HepG2 (cell line): Measurements from ENCODE around the gene TBXAS1. TPM values are rescaled to one million over a fixed set of nuclear protein-coding genes. Genes with fewer than 3 reads are reported as not detected.

Source experiments
- GATAD1 ChIP-seq: IDR thresholded peaks from 2 replicates; pipeline ENCODE4 v1.6.1; 2016; ENCODE audit warnings: missing genetic modification reagents, missing compliant biosample characterization
- HCFC1 ChIP-seq: fragments of 150-350 bp; IDR thresholded peaks from 2 replicates; pipeline ENCODE4 v1.6.1; 2014; ENCODE audit warnings: low read depth, low read length
- HMG20B ChIP-seq: conservative IDR thresholded peaks from 2 replicates; pipeline ENCODE4 v1.6.1; 2016; ENCODE audit warnings: missing genetic modification reagents, missing compliant biosample characterization
- JUNB ChIP-seq: sonication (generic); formaldehyde crosslinking; IDR thresholded peaks from 2 replicates; pipeline ENCODE4 v1.8.0; 2022; ENCODE audit warnings: missing genetic modification reagents, mild to moderate bottlenecking, borderline replicate concordance
- NFKB2 ChIP-seq: sonication (generic); formaldehyde crosslinking; IDR thresholded peaks from 2 replicates; pipeline ENCODE4 v1.4.0; 2020; ENCODE audit warnings: missing genetic modification reagents, borderline replicate concordance
- SAP130 ChIP-seq: IDR thresholded peaks from 2 replicates; pipeline ENCODE4 v1.6.1; 2016; ENCODE audit warnings: low read depth
- SP4 ChIP-seq: sonication (generic); formaldehyde crosslinking; IDR thresholded peaks from 2 replicates; pipeline ENCODE4 v1.8.1; 2023; ENCODE audit warnings: mild to moderate bottlenecking, missing genetic modification reagents
- ZKSCAN1 ChIP-seq: fragments of 150-350 bp; IDR thresholded peaks from 2 replicates; pipeline ENCODE4 v1.6.1; 2014; ENCODE audit warnings: low read length
- ZMYM4 ChIP-seq: sonication (generic); formaldehyde crosslinking; IDR thresholded peaks from 2 replicates; pipeline ENCODE4 v1.8.1; 2023; ENCODE audit warnings: mild to moderate bottlenecking, missing genetic modification reagents
- ZNF430 ChIP-seq: sonication (generic); formaldehyde crosslinking; IDR thresholded peaks from 2 replicates; pipeline ENCODE4 v1.9.0; 2021; ENCODE audit warnings: mild to moderate bottlenecking, missing genetic modification reagents
- ZNF431 ChIP-seq: sonication (generic); formaldehyde crosslinking; IDR thresholded peaks from 2 replicates; pipeline ENCODE4 v1.9.0; 2022; ENCODE audit warnings: missing genetic modification reagents, low read depth, mild to moderate bottlenecking, borderline replicate concordance
- ZNF44 ChIP-seq: sonication (generic); formaldehyde crosslinking; IDR thresholded peaks from 2 replicates; pipeline ENCODE4 v1.5.1; 2020; ENCODE audit warnings: mild to moderate bottlenecking, missing genetic modification reagents
- ZNF563 ChIP-seq: sonication (generic); formaldehyde crosslinking; IDR thresholded peaks from 2 replicates; pipeline ENCODE4 v1.8.0; 2022; ENCODE audit warnings: mild to moderate bottlenecking, moderate library complexity, missing genetic modification reagents
- ZNF629 ChIP-seq: sonication (generic); formaldehyde crosslinking; conservative IDR thresholded peaks from 2 replicates; pipeline ENCODE4 v1.5.0; 2020; ENCODE audit warnings: missing genetic modification reagents
- polyA plus RNA-seq, 8 experiments: library from polyadenylated mRNA; depleted of rRNA in 3 of 8; stranded (reverse) in 7 of 8; unstranded in 1 of 8; fragments of >200 nt; fragmentation: Illumina TruSeq in 4 of 8; extraction: Trizol in 4 of 8; gene quantifications; 2 replicates each; pipeline versions ENCODE4 v1.2.1 to v1.2.3, GENCODE V29; 2011 to 2016; ENCODE audit warnings: low read depth in 4 of 8, missing spikeins in 1 of 8, mixed read lengths in 1 of 8; ENCODE audit not compliant: insufficient read depth in 1 of 8
- total RNA-seq, 5 experiments: library from RNA; depleted of rRNA; stranded (reverse); fragments of >200 nt; fragmentation: Illumina TruSeq; extraction: Trizol; gene quantifications; 2 replicates each; pipeline ENCODE4 v1.2.3, GENCODE V29; 2016; ENCODE audit warnings: low read depth in 1 of 5
- TF ChIP-seq, protein P1 (sequence below): sonication (generic); formaldehyde crosslinking; IDR thresholded peaks from 2 replicates; pipeline ENCODE4 v1.4.0; 2020; ENCODE audit warnings: missing genetic modification reagents
- TF ChIP-seq, protein P2 (sequence below): IDR thresholded peaks from 2 replicates; pipeline ENCODE4 v1.6.1; 2016; ENCODE audit warnings: mild to moderate bottlenecking, missing biosample characterization, missing genetic modification reagents
- TF ChIP-seq, protein P3 (sequence below): sonication (generic); formaldehyde crosslinking; IDR thresholded peaks from 2 replicates; pipeline ENCODE4 v1.5.0; 2020; ENCODE audit warnings: missing genetic modification reagents
- TF ChIP-seq, protein P4 (sequence below): IDR thresholded peaks from 2 replicates; pipeline ENCODE4 v1.6.1; 2016; ENCODE audit warnings: missing compliant biosample characterization, missing genetic modification reagents, borderline replicate concordance
- TF ChIP-seq, protein P5 (sequence below): sonication (generic); formaldehyde crosslinking; IDR thresholded peaks from 2 replicates; pipeline ENCODE4 v1.9.0; 2021; ENCODE audit warnings: missing genetic modification reagents, mild to moderate bottlenecking, borderline replicate concordance
- TF ChIP-seq, protein P6 (sequence below): sonication (generic); formaldehyde crosslinking; IDR thresholded peaks from 2 replicates; pipeline ENCODE4 v1.4.0; 2020; ENCODE audit warnings: mild to moderate bottlenecking, missing genetic modification reagents

TBXAS1 gene
- total and polyA plus RNA-seq, 2 of the 13 experiments (the other 11 are each of a cell fraction or from before 2014, with no cell fraction given) = 4.0 to 4.9 TPM

DNA sequence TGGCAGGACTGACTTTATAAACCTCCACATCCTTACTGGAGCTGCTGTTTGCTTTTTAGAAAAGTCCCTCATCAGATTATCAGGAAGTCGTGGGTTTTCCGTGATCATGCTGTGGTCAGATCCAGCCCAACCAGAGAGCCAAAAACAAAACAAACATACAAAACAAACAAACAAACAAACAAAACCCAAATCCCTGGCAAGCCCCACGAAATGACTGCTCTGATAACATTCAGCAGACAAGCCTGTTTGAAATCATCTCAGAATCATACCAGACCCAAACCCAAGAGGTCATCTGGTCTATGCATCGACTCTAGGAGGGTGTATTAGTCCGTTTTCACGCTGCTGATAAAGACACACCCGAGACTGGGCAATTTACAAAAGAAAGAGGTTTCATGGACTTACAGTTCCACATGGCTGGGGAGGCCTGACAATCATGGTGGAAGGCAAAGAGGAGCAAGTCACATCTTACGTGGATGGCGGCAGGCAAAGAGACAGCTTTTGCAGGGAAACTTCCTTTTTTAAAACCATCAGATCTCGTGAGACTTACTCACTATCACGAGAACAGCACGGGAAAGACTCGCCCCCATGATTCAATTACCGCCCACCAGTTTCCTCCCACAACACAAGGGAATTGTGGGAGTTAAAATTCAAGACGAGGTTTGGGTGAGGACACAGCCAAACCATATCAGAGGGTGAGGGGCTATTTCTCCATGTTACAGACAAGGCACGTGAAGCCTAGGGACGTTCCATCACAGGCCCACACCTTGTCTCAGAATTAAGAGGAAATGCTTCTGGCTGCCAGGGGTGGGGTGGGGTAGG, 148.0 kb downstream of the TBXAS1 start (continued):
- TF ChIP-seq, protein P1, sequence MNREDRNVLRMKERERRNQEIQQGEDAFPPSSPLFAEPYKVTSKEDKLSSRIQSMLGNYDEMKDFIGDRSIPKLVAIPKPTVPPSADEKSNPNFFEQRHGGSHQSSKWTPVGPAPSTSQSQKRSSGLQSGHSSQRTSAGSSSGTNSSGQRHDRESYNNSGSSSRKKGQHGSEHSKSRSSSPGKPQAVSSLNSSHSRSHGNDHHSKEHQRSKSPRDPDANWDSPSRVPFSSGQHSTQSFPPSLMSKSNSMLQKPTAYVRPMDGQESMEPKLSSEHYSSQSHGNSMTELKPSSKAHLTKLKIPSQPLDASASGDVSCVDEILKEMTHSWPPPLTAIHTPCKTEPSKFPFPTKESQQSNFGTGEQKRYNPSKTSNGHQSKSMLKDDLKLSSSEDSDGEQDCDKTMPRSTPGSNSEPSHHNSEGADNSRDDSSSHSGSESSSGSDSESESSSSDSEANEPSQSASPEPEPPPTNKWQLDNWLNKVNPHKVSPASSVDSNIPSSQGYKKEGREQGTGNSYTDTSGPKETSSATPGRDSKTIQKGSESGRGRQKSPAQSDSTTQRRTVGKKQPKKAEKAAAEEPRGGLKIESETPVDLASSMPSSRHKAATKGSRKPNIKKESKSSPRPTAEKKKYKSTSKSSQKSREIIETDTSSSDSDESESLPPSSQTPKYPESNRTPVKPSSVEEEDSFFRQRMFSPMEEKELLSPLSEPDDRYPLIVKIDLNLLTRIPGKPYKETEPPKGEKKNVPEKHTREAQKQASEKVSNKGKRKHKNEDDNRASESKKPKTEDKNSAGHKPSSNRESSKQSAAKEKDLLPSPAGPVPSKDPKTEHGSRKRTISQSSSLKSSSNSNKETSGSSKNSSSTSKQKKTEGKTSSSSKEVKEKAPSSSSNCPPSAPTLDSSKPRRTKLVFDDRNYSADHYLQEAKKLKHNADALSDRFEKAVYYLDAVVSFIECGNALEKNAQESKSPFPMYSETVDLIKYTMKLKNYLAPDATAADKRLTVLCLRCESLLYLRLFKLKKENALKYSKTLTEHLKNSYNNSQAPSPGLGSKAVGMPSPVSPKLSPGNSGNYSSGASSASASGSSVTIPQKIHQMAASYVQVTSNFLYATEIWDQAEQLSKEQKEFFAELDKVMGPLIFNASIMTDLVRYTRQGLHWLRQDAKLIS (CRISPR knock-in tag) = no peak
- TF ChIP-seq ZKSCAN1 (no peak), SP4 (CRISPR knock-in tag) (no peak), ZNF563 (no peak), JUNB (CRISPR knock-in tag) (no peak), ZNF431 (peak; percentile 83; the same call in 1 of the 2 replicates), HCFC1 (no peak), ZNF44 (no peak), GATAD1 (CRISPR knock-in tag) (0 out of 2 replicates have a peak, but pooled peaks have one; percentile 21), ZNF430 (CRISPR knock-in tag) (no peak), HMG20B (CRISPR knock-in tag) (no peak), SAP130 (CRISPR knock-in tag) (peak; percentile 23; the same call in 1 of the 2 replicates), ZNF629 (CRISPR knock-in tag) (no peak), NFKB2 (CRISPR knock-in tag) (no peak), ZMYM4 (CRISPR knock-in tag) (peak; percentile 83; the same call in 1 of the 2 replicates)
- TF ChIP-seq, protein P2, sequence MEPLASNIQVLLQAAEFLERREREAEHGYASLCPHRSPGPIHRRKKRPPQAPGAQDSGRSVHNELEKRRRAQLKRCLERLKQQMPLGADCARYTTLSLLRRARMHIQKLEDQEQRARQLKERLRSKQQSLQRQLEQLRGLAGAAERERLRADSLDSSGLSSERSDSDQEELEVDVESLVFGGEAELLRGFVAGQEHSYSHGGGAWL (CRISPR knock-in tag) = no peak
- TF ChIP-seq, protein P3, sequence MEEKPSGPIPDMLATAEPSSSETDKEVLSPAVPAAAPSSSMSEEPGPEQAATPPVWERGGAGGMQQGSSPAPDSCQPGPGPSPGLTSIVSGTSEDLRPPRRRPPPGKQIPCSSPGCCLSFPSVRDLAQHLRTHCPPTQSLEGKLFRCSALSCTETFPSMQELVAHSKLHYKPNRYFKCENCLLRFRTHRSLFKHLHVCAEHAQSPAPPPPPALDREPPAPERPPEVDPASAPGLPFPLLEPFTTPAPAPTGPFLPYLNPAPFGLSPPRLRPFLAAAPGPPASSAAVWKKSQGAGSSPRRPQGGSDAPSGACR = no peak
- TF ChIP-seq, protein P4, sequence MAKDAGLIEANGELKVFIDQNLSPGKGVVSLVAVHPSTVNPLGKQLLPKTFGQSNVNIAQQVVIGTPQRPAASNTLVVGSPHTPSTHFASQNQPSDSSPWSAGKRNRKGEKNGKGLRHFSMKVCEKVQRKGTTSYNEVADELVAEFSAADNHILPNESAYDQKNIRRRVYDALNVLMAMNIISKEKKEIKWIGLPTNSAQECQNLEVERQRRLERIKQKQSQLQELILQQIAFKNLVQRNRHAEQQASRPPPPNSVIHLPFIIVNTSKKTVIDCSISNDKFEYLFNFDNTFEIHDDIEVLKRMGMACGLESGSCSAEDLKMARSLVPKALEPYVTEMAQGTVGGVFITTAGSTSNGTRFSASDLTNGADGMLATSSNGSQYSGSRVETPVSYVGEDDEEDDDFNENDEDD (CRISPR knock-in tag) = no peak
- TF ChIP-seq, protein P5, sequence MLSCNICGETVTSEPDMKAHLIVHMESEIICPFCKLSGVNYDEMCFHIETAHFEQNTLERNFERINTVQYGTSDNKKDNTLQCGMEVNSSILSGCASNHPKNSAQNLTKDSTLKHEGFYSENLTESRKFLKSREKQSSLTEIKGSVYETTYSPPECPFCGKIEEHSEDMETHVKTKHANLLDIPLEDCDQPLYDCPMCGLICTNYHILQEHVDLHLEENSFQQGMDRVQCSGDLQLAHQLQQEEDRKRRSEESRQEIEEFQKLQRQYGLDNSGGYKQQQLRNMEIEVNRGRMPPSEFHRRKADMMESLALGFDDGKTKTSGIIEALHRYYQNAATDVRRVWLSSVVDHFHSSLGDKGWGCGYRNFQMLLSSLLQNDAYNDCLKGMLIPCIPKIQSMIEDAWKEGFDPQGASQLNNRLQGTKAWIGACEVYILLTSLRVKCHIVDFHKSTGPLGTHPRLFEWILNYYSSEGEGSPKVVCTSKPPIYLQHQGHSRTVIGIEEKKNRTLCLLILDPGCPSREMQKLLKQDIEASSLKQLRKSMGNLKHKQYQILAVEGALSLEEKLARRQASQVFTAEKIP (CRISPR knock-in tag) = no peak
- TF ChIP-seq, protein P6, sequence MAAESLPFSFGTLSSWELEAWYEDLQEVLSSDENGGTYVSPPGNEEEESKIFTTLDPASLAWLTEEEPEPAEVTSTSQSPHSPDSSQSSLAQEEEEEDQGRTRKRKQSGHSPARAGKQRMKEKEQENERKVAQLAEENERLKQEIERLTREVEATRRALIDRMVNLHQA (CRISPR knock-in tag) = no peak
